CD4-positive, alpha-beta T cell (primary cell): ENCODE results near the gene CASP12. TPM values are rescaled to one million over a fixed set of nuclear protein-coding genes. Genes with fewer than 3 reads are reported as not detected.

Experiments used
- ATAC-seq: fragments of 200-7000 bp; cut with Tn5 transposase; one replicate; pipeline ENCODE4 v1.10.0; 2022; ENCODE audit warnings: mild to moderate bottlenecking; ENCODE audit not compliant: poor library complexity
- CTCF ChIA-PET: fragments of 350-600 bp; sonication (Branson Sonifier 250); formaldehyde crosslinking; loops from one replicate; lab custom pipeline; 2021; ENCODE audit warnings: antibody characterized with exemption, inconsistent platforms; lab: Charles Lee
- POLR2A ChIA-PET: fragments of 350-600 bp; sonication (Branson Sonifier 250); formaldehyde crosslinking; loops from one replicate; lab custom pipeline; 2021; ENCODE audit warnings: antibody characterized with exemption, inconsistent platforms; lab: Charles Lee
- DNase-seq, 14 experiments: peaks; one replicate each; pipeline ENCODE4 v3.0.0-alpha.2; 2013 to 2020; ENCODE audit warnings: mixed read lengths in 2 of 14
- H3K27ac ChIP-seq, 2 donors: one replicate each; pipeline versions ENCODE4 v1.5.1 to v1.7.0; 2013; ENCODE audit warnings: low read length in 2 of 2, low read depth in 1 of 2, mild to moderate bottlenecking in 1 of 2
- H3K27me3 ChIP-seq, 2 experiments: 1 replicate in 1 of 2; 2 replicates in 1 of 2; pipeline versions ENCODE4 v1.6.1 to v1.7.0; 2013; ENCODE audit warnings: low read length in 2 of 2, control low read depth in 1 of 2, mild to moderate bottlenecking in 1 of 2, moderate library complexity in 1 of 2; ENCODE audit not compliant: insufficient read depth in 2 of 2, control insufficient read depth in 1 of 2
- H3K36me3 ChIP-seq: one replicate; pipeline ENCODE4 v1.6.1; 2013; ENCODE audit warnings: low read length, control low read depth; ENCODE audit not compliant: insufficient read depth
- H3K4me1 ChIP-seq: one replicate; pipeline ENCODE4 v1.6.1; 2013; ENCODE audit warnings: low read length, control low read depth; ENCODE audit not compliant: insufficient read depth
- H3K4me3 ChIP-seq: one replicate; pipeline ENCODE4 v1.5.1; 2013; ENCODE audit warnings: mild to moderate bottlenecking, low read length, moderate library complexity
- H3K9me3 ChIP-seq, 2 experiments: 1 replicate in 1 of 2; 2 replicates in 1 of 2; pipeline versions ENCODE4 v1.6.1 to v1.7.0; 2013; ENCODE audit warnings: low read length in 2 of 2, mild to moderate bottlenecking in 2 of 2, control low read depth in 1 of 2, moderate library complexity in 1 of 2; ENCODE audit not compliant: control insufficient read depth in 1 of 2, insufficient read depth in 1 of 2
- H3K27ac Mint-ChIP-seq: one replicate; pipeline ENCODE4 v1.8.0; 2020; ENCODE audit warnings: mixed read lengths
- H3K27me3 Mint-ChIP-seq: one replicate; pipeline ENCODE4 v1.8.0; 2021; ENCODE audit warnings: mixed read lengths
- H3K36me3 Mint-ChIP-seq: one replicate; pipeline ENCODE4 v1.8.0; 2021; ENCODE audit warnings: low read depth, mixed read lengths
- H3K4me1 Mint-ChIP-seq: one replicate; pipeline ENCODE4 v1.8.0; 2021; ENCODE audit warnings: low read depth, mixed read lengths
- H3K4me3 Mint-ChIP-seq: one replicate; pipeline ENCODE4 v1.8.0; 2020; ENCODE audit warnings: mild to moderate bottlenecking, mixed read lengths
- H3K9me3 Mint-ChIP-seq: one replicate; pipeline ENCODE4 v1.8.0; 2020; ENCODE audit warnings: mixed read lengths
- CTCF ChIP-seq: fragments of 200-600 bp; IDR thresholded peaks from one replicate; pipeline ENCODE4 v1.8.0; 2022; ENCODE audit warnings: antibody characterized with exemption, mild to moderate bottlenecking
- intact Hi-C, 2 experiments: fragments of 100-400 bp; cut with DNase I in 1 of 2; cut with micrococcal nuclease in 1 of 2; formaldehyde crosslinking; loops; one replicate each; pipeline versions ENCODE4 v1.15.1 to v1.9.0; 2023 to 2025; cut with DNase I, micrococcal nuclease
- total RNA-seq, 174 experiments: library from RNA in 2 of 174; stranded (reverse) in 2 of 174; gene quantifications; one replicate each; pipeline ENCODE4 v1.2.3 and lab custom pipeline; 2021 to 2026

The CASP12 gene
- total RNA-seq, 2 experiments from 2014 or later, result not detected

GRCh38 chr11:104917271-104918112 lies 19.2 kb upstream of the CASP12 start:
- Mint-ChIP-seq H3K4me3 (peak overlapping the region; percentile 97), H3K27me3 (no peaks in the 10 kb centered on the region)
- intact Hi-C loops, result no loop called here

GRCh38 chr11:104916442-104916841 lies 18.2 kb upstream of the CASP12 start:
- Mint-ChIP-seq H3K27ac (peak overlapping the region; percentile 91), H3K27me3 (no peaks in the 10 kb centered on the region), H3K4me3 (peak overlapping the region; percentile 84), H3K36me3 (peaks cover 3% of the 10 kb centered on the region), H3K4me1 (peaks cover 67% of the 10 kb centered on the region), H3K9me3 (no peaks in the 10 kb centered on the region)
- DNase-seq (peak in 3 of 14 experiments; percentile 13 to 42 (median 22)), ATAC-seq (peak; percentile 27)
- Histone ChIP-seq H3K9me3 (no peaks in the 10 kb centered on the region), H3K36me3 (no peaks in the 10 kb centered on the region), H3K4me1 (peaks cover 13% of the 10 kb centered on the region), H3K27me3 (no peaks in the 10 kb centered on the region), H3K4me3 (peak overlapping the region; percentile 55), H3K27ac (peak overlapping the region in 1 of 2 donors; percentile 56)
- CTCF ChIA-PET, result interaction anchor here (1.5 kb wide), 1 partner anchor 307 kb away, joined by 5 read pairs; no protein-coding TSS in a partner anchor
- POLR2A ChIA-PET, result interaction anchor here (0.6 to 3.0 kb wide), 4 partner anchors 8 to 211 kb away, joined by 3 to 8 read pairs (median 5); no protein-coding TSS in a partner anchor
- intact Hi-C loops, result no loop called here
- TF ChIP-seq CTCF, result no peak

More at GRCh38 chr11:104917271-104918112, 19.2 kb upstream of the CASP12 start:
- Histone ChIP-seq H3K9me3 (no peaks in the 10 kb centered on the region), H3K36me3 (no peaks in the 10 kb centered on the region), H3K27me3 (no peaks in the 10 kb centered on the region), H3K4me1 (peaks cover 13% of the 10 kb centered on the region), H3K4me3 (peak overlapping the region; percentile 55), H3K27ac (peak overlapping the region; percentile 55 to 56)
- H3K9me3 Mint-ChIP-seq, result no peaks in the 10 kb centered on the region
- DNase-seq, result peak in 2 of 14 experiments; percentile 8 to 11
- ATAC-seq, result peak; percentile 39
- CTCF ChIA-PET, result interaction anchor here (0.9 to 1.5 kb wide), 3 partner anchors 13 to 308 kb away, joined by 3 to 5 read pairs (median 4); no protein-coding TSS in a partner anchor
- peak overlapping the region; percentile 91 for H3K27ac Mint-ChIP-seq
- H3K4me1 Mint-ChIP-seq, result peaks cover 67% of the 10 kb centered on the region
- POLR2A ChIA-PET, result interaction anchor here (1.0 to 3.0 kb wide), 5 partner anchors 9 to 212 kb away, joined by 3 to 8 read pairs (median 7); no protein-coding TSS in a partner anchor
- H3K36me3 Mint-ChIP-seq, result peaks cover 3% of the 10 kb centered on the region
- no peak for TF ChIP-seq CTCF

GRCh38 chr11:104912102-104912501 lies 13.8 kb upstream of the CASP12 start:
- no peak overlapping the region for H3K27ac Mint-ChIP-seq
- intact Hi-C loops, result no loop called here
- Histone ChIP-seq H3K36me3 (no peaks in the 10 kb centered on the region), H3K4me1 (peaks cover 16% of the 10 kb centered on the region), H3K9me3 (no peaks in the 10 kb centered on the region), H3K4me3 (no peak overlapping the region), H3K27me3 (no peaks in the 10 kb centered on the region), H3K27ac (no peak overlapping the region)
- H3K36me3 Mint-ChIP-seq, result peaks cover 7% of the 10 kb centered on the region
- CTCF ChIA-PET, result no interaction called here
- no peak overlapping the region for H3K4me3 Mint-ChIP-seq
- no peak for ATAC-seq
- POLR2A ChIA-PET, result interaction anchor here (0.6 kb wide), 1 partner anchor 13 kb away, joined by 3 read pairs; no protein-coding TSS in a partner anchor
- TF ChIP-seq CTCF, result no peak
- H3K4me1 Mint-ChIP-seq, result peaks cover 49% of the 10 kb centered on the region
- no peaks in the 10 kb centered on the region for H3K27me3 Mint-ChIP-seq
- no peaks in the 10 kb centered on the region for H3K9me3 Mint-ChIP-seq
- DNase-seq, result no peak
